ENCODE results near the gene C10orf71. TPM values are rescaled to one million over a fixed set of nuclear protein-coding genes. Genes with fewer than 3 reads are reported as not detected.
A peak's percentile ranks its signal among the peaks of the same experiment; 100 is the strongest.

Gene C10orf71
- total RNA-seq, 1 experiment from 2014 or later = not detected

- no peaks in the 10 kb centered on the region for H3K4me1 ChIP-seq (replicated peaks)
- DNase-seq (ENCODE audit: low read depth in 1 of 2, low spot score in 2 of 2) = no peak
- no peak overlapping the region for H3K27ac ChIP-seq
- no peaks in the 10 kb centered on the region for H3K27me3 ChIP-seq (replicated peaks)
- no peaks in the 10 kb centered on the region for H3K36me3 ChIP-seq
- H3K9me3 ChIP-seq (replicated peaks) = no peaks in the 10 kb centered on the region
- H3K4me3 ChIP-seq = no peak overlapping the region
Measured at GRCh38 chr10:49308881-49309280, 9.9 kb downstream of the C10orf71 start.

DNA sequence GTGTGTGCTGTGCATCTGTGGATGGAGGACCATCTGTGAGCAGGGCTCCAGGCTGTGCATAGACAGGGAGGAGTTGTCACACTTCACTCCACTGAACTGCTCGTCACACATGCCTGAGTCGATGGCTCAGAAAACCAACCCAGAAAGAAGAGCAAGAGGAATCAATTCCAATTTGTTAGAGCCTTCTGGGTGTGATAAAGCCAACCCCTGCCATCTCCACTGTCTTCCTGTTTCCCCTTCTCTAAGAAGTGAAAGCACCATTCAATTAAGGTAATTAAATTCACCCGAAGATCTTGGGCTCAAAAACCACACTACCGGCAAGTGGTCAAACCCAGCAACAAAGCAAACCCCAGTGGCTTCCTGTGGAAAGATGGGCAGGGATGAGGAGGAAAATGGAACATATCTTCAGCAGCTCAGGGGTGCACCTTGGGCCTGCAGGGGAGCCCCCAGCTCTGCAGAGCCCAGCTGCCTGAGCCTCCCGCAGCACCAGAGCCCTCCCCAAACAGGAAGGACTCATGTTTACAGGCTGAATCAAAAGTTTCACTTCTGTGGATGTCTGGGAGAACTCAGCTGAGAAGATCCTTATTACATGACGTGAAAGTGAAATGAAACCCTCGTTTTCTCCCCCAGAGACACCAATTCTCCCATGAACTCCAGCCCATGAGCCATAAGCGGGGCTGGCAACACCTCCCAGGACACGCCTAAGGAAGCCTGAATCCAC is 10.9 kb downstream of the C10orf71 start:
- no peak for DNase-seq (ENCODE audit: low read depth in 1 of 2, low spot score in 2 of 2)
- Histone ChIP-seq H3K36me3 (no peaks in the 10 kb centered on the region), H3K4me1 (replicated peaks) (no peaks in the 10 kb centered on the region), H3K27me3 (replicated peaks) (no peaks in the 10 kb centered on the region), H3K27ac (no peak overlapping the region), H3K9me3 (replicated peaks) (no peaks in the 10 kb centered on the region), H3K4me3 (no peak overlapping the region)

- Histone ChIP-seq H3K9me3 (replicated peaks) (no peaks in the 10 kb centered on the region), H3K4me1 (replicated peaks) (no peaks in the 10 kb centered on the region), H3K36me3 (no peaks in the 10 kb centered on the region), H3K4me3 (no peak overlapping the region), H3K27me3 (replicated peaks) (no peaks in the 10 kb centered on the region), H3K27ac (no peak overlapping the region)
- no peak for DNase-seq (ENCODE audit: low read depth in 1 of 2, low spot score in 2 of 2)
Measured at GRCh38 chr10:49310460-49310859, 11.5 kb downstream of the C10orf71 start.

- H3K9me3 ChIP-seq (replicated peaks) = no peaks in the 10 kb centered on the region
- no peak overlapping the region for H3K4me3 ChIP-seq
Measured at GRCh38 chr10:49310901-49311554, 12.1 kb downstream of the C10orf71 start.

GRCh38 chr10:49311555-49312236 is 12.7 kb downstream of the C10orf71 start:
- Histone ChIP-seq H3K27me3 (replicated peaks) (no peaks in the 10 kb centered on the region), H3K9me3 (replicated peaks) (no peaks in the 10 kb centered on the region), H3K36me3 (no peaks in the 10 kb centered on the region), H3K4me1 (replicated peaks) (no peaks in the 10 kb centered on the region), H3K27ac (no peak overlapping the region), H3K4me3 (no peak overlapping the region)
- DNase-seq (ENCODE audit: low read depth in 1 of 2, low spot score in 2 of 2) = no peak

More at GRCh38 chr10:49310901-49311554, 12.1 kb downstream of the C10orf71 start:
- H3K4me1 ChIP-seq (replicated peaks) = no peaks in the 10 kb centered on the region
- no peaks in the 10 kb centered on the region for H3K27me3 ChIP-seq (replicated peaks)
- no peak overlapping the region for H3K27ac ChIP-seq
- DNase-seq (ENCODE audit: low read depth in 1 of 2, low spot score in 2 of 2) = no peak
- H3K36me3 ChIP-seq = no peaks in the 10 kb centered on the region

- H3K4me1 ChIP-seq (replicated peaks) = no peaks in the 10 kb centered on the region
Measured at GRCh38 chr10:49312246-49312869, 13.4 kb downstream of the C10orf71 start.

GRCh38 chr10:49313501-49314070 is 14.6 kb downstream of the C10orf71 start:
- no peaks in the 10 kb centered on the region for H3K9me3 ChIP-seq (replicated peaks)
- H3K27me3 ChIP-seq (replicated peaks) = no peaks in the 10 kb centered on the region

More at GRCh38 chr10:49312246-49312869, 13.4 kb downstream of the C10orf71 start:
- Histone ChIP-seq H3K9me3 (replicated peaks) (no peaks in the 10 kb centered on the region), H3K27ac (no peak overlapping the region), H3K36me3 (no peaks in the 10 kb centered on the region), H3K27me3 (replicated peaks) (no peaks in the 10 kb centered on the region), H3K4me3 (no peak overlapping the region)
- no peak for DNase-seq (ENCODE audit: low read depth in 1 of 2, low spot score in 2 of 2)

DNA sequence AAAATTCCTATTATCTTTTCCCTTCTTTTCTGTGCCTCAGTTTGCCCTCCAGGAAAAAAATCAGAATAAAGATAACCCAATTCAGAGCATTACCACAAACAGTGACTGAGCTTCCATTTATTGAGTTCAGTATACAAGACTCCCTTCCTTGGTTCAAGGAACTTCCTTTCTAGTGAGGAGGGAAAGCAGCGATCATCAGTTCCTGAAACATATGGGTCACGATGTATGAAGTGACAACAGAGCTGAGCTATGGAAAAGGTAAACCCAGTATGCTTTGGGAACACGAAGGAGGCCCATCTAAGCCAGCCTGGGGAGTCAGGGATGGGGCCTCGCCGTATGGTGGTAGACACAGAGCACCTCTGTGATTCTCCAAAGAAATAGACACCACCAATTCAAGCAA is 15.8 kb downstream of the C10orf71 start:
- Histone ChIP-seq H3K9me3 (replicated peaks) (no peaks in the 10 kb centered on the region), H3K36me3 (no peaks in the 10 kb centered on the region), H3K4me3 (no peak overlapping the region), H3K27ac (no peak overlapping the region), H3K27me3 (replicated peaks) (no peaks in the 10 kb centered on the region), H3K4me1 (replicated peaks) (no peaks in the 10 kb centered on the region)
- no peak for DNase-seq (ENCODE audit: low read depth in 1 of 2, low spot score in 2 of 2)

More at GRCh38 chr10:49313501-49314070, 14.6 kb downstream of the C10orf71 start:
- no peak for DNase-seq (ENCODE audit: low read depth in 1 of 2, low spot score in 2 of 2)
- Histone ChIP-seq H3K4me1 (replicated peaks) (no peaks in the 10 kb centered on the region), H3K27ac (no peak overlapping the region), H3K36me3 (no peaks in the 10 kb centered on the region), H3K4me3 (no peak overlapping the region)

- no peaks in the 10 kb centered on the region for H3K36me3 ChIP-seq
- H3K27me3 ChIP-seq (replicated peaks) = 0 out of 2 replicates have a peak, but pooled peaks cover 3% of the 10 kb centered on the region
- DNase-seq (ENCODE audit: low read depth in 1 of 2, low spot score in 2 of 2) = no peak
- H3K4me1 ChIP-seq (replicated peaks) = no peaks in the 10 kb centered on the region
- H3K9me3 ChIP-seq (replicated peaks) = no peaks in the 10 kb centered on the region
- no peak overlapping the region for H3K4me3 ChIP-seq
- H3K27ac ChIP-seq = no peak overlapping the region
Measured at GRCh38 chr10:49318028-49318427, 19.1 kb downstream of the C10orf71 start.

GRCh38 chr10:49318755-49319154 is 19.8 kb downstream of the C10orf71 start:
- DNase-seq (ENCODE audit: low read depth in 1 of 2, low spot score in 2 of 2) = no peak
- no peaks in the 10 kb centered on the region for H3K36me3 ChIP-seq
- no peak overlapping the region for H3K4me3 ChIP-seq
- 0 out of 2 replicates have a peak, but pooled peaks cover 3% of the 10 kb centered on the region for H3K27me3 ChIP-seq (replicated peaks)
- H3K27ac ChIP-seq = no peak overlapping the region
- H3K9me3 ChIP-seq (replicated peaks) = no peaks in the 10 kb centered on the region
- no peaks in the 10 kb centered on the region for H3K4me1 ChIP-seq (replicated peaks)

DNA sequence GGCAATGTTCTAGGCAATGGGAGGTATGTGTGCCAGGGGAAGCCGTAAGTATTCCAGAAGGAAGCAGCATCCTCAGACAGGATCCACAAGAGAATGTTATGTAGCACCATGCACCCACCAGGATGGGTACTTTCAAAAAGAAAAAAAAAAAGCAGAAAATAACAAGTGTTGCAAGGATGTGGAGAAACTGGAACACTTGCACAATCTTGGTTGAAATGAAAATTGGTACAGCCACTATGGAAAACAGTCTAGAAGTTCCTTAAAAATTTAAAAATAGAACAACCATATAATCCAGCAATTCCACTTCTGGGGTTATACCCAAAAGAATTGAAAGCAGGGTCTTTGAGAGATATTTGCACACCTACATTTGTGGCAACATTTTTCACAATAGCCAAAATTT is 20.2 kb downstream of the C10orf71 start:
- DNase-seq (ENCODE audit: low read depth in 1 of 2, low spot score in 2 of 2) = no peak
- H3K4me3 ChIP-seq = no peak overlapping the region
- H3K27ac ChIP-seq = no peak overlapping the region
- no peaks in the 10 kb centered on the region for H3K36me3 ChIP-seq
- H3K9me3 ChIP-seq (replicated peaks) = no peaks in the 10 kb centered on the region
- 0 out of 2 replicates have a peak, but pooled peaks cover 3% of the 10 kb centered on the region for H3K27me3 ChIP-seq (replicated peaks)
- no peaks in the 10 kb centered on the region for H3K4me1 ChIP-seq (replicated peaks)

DNA sequence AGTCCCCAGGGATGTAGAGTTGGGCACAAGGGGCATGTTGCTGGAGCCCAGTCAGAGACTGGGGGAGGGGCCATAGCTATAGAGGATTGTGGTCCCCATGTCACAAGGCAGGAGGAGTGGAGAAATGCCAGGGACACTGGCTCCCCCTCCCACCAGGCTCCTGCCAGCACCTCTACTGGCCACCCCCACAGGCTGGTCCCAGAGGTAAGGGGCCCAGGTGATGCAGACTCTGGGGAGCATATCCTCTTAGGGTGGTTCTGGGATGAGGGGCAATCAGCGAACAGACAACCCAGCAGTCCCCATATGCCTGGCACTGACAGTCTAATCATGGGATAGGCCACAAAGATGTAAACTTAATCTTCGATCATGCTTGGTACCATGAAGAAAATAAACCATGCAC is 21.2 kb downstream of the C10orf71 start:
- DNase-seq (ENCODE audit: low read depth in 1 of 2, low spot score in 2 of 2) = peak in 1 of 2 experiments; percentile 18
- Histone ChIP-seq H3K4me1 (replicated peaks) (no peaks in the 10 kb centered on the region), H3K27ac (no peak overlapping the region), H3K36me3 (no peaks in the 10 kb centered on the region), H3K9me3 (replicated peaks) (no peaks in the 10 kb centered on the region), H3K4me3 (no peak overlapping the region), H3K27me3 (replicated peaks) (0 out of 2 replicates have a peak, but pooled peaks cover 3% of the 10 kb centered on the region)

DNA sequence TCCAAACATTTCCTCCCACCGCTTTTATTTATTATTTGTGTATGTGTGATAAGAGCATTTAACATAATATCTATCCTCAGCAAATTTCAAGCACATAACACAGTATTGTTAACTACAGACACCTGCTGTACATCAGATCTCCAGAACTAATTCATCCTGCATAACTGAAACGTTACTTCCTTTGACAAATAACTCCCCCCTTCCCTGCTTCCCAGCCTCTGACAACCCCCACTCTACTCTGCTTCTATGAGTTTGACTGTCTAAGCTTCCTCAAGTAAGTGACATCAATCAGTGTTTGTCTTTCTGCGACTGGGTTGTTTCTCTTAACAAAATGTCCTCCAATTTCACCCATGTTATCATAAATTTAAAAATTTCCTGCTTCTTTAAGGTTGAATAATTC is 22.1 kb downstream of the C10orf71 start:
- 0 out of 2 replicates have a peak, but pooled peaks cover 3% of the 10 kb centered on the region for H3K27me3 ChIP-seq (replicated peaks)
- no peak for DNase-seq (ENCODE audit: low read depth in 1 of 2, low spot score in 2 of 2)
- no peak overlapping the region for H3K4me3 ChIP-seq
- no peaks in the 10 kb centered on the region for H3K36me3 ChIP-seq
- H3K27ac ChIP-seq = no peak overlapping the region
- no peaks in the 10 kb centered on the region for H3K4me1 ChIP-seq (replicated peaks)
- H3K9me3 ChIP-seq (replicated peaks) = no peaks in the 10 kb centered on the region

Measured in SJSA1 (cell line).